Activated CD4-positive, alpha-beta T cell treated with anti-CD3 and anti-CD28 coated beads, Interleukin-2, amount 10 ng/mL, durations not matched to agents 7 days and 5 days (primary cell): ENCODE data around the gene OGDHL. TPM values are rescaled to one million over a fixed set of nuclear protein-coding genes. Genes with fewer than 3 reads are reported as not detected.

Experiments
- CTCF ChIA-PET: fragments of 350-600 bp; sonication (Branson Sonifier 250); formaldehyde crosslinking; loops from one replicate; lab custom pipeline; 2021; ENCODE audit warnings: antibody characterized with exemption; lab: Charles Lee
- POLR2A ChIA-PET: fragments of 350-600 bp; sonication (Branson Sonifier 250); formaldehyde crosslinking; loops from one replicate; lab custom pipeline; 2021; ENCODE audit warnings: antibody characterized with exemption; lab: Charles Lee
- DNase-seq: peaks from one replicate; pipeline ENCODE4 v3.0.0-alpha.2; 2020
- H3K27ac Mint-ChIP-seq: one replicate; pipeline ENCODE4 v1.8.0; 2021; ENCODE audit warnings: mild to moderate bottlenecking, moderate library complexity, mixed read lengths
- H3K27me3 Mint-ChIP-seq: one replicate; pipeline ENCODE4 v1.8.0; 2021; ENCODE audit warnings: mixed read lengths
- H3K36me3 Mint-ChIP-seq: one replicate; pipeline ENCODE4 v1.8.0; 2021; ENCODE audit warnings: low read depth, mixed read lengths
- H3K4me1 Mint-ChIP-seq: one replicate; pipeline ENCODE4 v1.8.0; 2021; ENCODE audit warnings: mixed read lengths
- H3K4me3 Mint-ChIP-seq: one replicate; pipeline ENCODE4 v1.8.0; 2021; ENCODE audit warnings: mild to moderate bottlenecking, moderate library complexity, mixed read lengths
- H3K9me3 Mint-ChIP-seq: one replicate; pipeline ENCODE4 v1.8.0; 2021; ENCODE audit warnings: mixed read lengths
- total RNA-seq, 2 experiments: library from RNA; stranded (reverse); gene quantifications; one replicate each; pipeline ENCODE4 v1.2.3, GENCODE V29; 2021

OGDHL gene
- total RNA-seq, 2 experiments from 2014 or later: not detected

- Mint-ChIP-seq H3K4me3 (no peak overlapping the region), H3K27ac (no peak overlapping the region), H3K9me3 (no peaks in the 10 kb centered on the region), H3K4me1 (no peaks in the 10 kb centered on the region), H3K36me3 (no peaks in the 10 kb centered on the region), H3K27me3 (no peaks in the 10 kb centered on the region)
- ChIA-PET CTCF (no interaction called here), POLR2A (no interaction called here)
- no peak for DNase-seq
Observed at GRCh38 chr10:49751216-49751615, 10.9 kb downstream of the OGDHL start.

- CTCF ChIA-PET: no interaction called here
- no peak for DNase-seq
- Mint-ChIP-seq H3K27ac (no peak overlapping the region), H3K27me3 (no peaks in the 10 kb centered on the region), H3K36me3 (no peaks in the 10 kb centered on the region), H3K4me3 (no peak overlapping the region), H3K9me3 (no peaks in the 10 kb centered on the region), H3K4me1 (no peaks in the 10 kb centered on the region)
- POLR2A ChIA-PET: no interaction called here
Observed at GRCh38 chr10:49750546-49750945, 11.6 kb downstream of the OGDHL start.

- POLR2A ChIA-PET: no interaction called here
Observed at GRCh38 chr10:49749556-49750491, 12.3 kb downstream of the OGDHL start.

GRCh38 chr10:49749144-49749543 is 13.0 kb downstream of the OGDHL start:
- H3K36me3 Mint-ChIP-seq: no peaks in the 10 kb centered on the region
- H3K27me3 Mint-ChIP-seq: no peaks in the 10 kb centered on the region
- POLR2A ChIA-PET: no interaction called here
- H3K9me3 Mint-ChIP-seq: no peaks in the 10 kb centered on the region
- CTCF ChIA-PET: no interaction called here
- no peak for DNase-seq
- H3K4me3 Mint-ChIP-seq: no peak overlapping the region
- H3K27ac Mint-ChIP-seq: no peak overlapping the region
- no peaks in the 10 kb centered on the region for H3K4me1 Mint-ChIP-seq

More at GRCh38 chr10:49749556-49750491, 12.3 kb downstream of the OGDHL start:
- Mint-ChIP-seq H3K27me3 (no peaks in the 10 kb centered on the region), H3K4me1 (no peaks in the 10 kb centered on the region), H3K27ac (no peak overlapping the region), H3K36me3 (no peaks in the 10 kb centered on the region), H3K9me3 (no peaks in the 10 kb centered on the region), H3K4me3 (no peak overlapping the region)
- CTCF ChIA-PET: no interaction called here
- no peak for DNase-seq

- no peak overlapping the region for H3K4me3 Mint-ChIP-seq
- no peaks in the 10 kb centered on the region for H3K36me3 Mint-ChIP-seq
- CTCF ChIA-PET: no interaction called here
- H3K27ac Mint-ChIP-seq: no peak overlapping the region
- H3K27me3 Mint-ChIP-seq: no peaks in the 10 kb centered on the region
- H3K4me1 Mint-ChIP-seq: no peaks in the 10 kb centered on the region
- H3K9me3 Mint-ChIP-seq: no peaks in the 10 kb centered on the region
- DNase-seq: no peak
- POLR2A ChIA-PET: no interaction called here
Observed at GRCh38 chr10:49748006-49748405, 14.1 kb downstream of the OGDHL start.

GRCh38 chr10:49747303-49747646 is 14.8 kb downstream of the OGDHL start:
- no peaks in the 10 kb centered on the region for H3K9me3 Mint-ChIP-seq
- no peaks in the 10 kb centered on the region for H3K27me3 Mint-ChIP-seq
- no peaks in the 10 kb centered on the region for H3K36me3 Mint-ChIP-seq
- no peak overlapping the region for H3K4me3 Mint-ChIP-seq
- no peaks in the 10 kb centered on the region for H3K4me1 Mint-ChIP-seq
- DNase-seq: no peak
- no peak overlapping the region for H3K27ac Mint-ChIP-seq
- CTCF ChIA-PET: no interaction called here
- POLR2A ChIA-PET: no interaction called here

- Mint-ChIP-seq H3K4me1 (no peaks in the 10 kb centered on the region), H3K9me3 (no peaks in the 10 kb centered on the region), H3K4me3 (no peak overlapping the region), H3K36me3 (no peaks in the 10 kb centered on the region), H3K27me3 (no peaks in the 10 kb centered on the region), H3K27ac (no peak overlapping the region)
- CTCF ChIA-PET: no interaction called here
- POLR2A ChIA-PET: no interaction called here
- DNase-seq: no peak
Observed at GRCh38 chr10:49746626-49747302, 15.4 kb downstream of the OGDHL start.

GRCh38 chr10:49745756-49746155 is 16.4 kb downstream of the OGDHL start:
- Mint-ChIP-seq H3K36me3 (no peaks in the 10 kb centered on the region), H3K9me3 (no peaks in the 10 kb centered on the region), H3K27me3 (no peaks in the 10 kb centered on the region), H3K4me1 (no peaks in the 10 kb centered on the region), H3K4me3 (no peak overlapping the region), H3K27ac (no peak overlapping the region)
- no peak for DNase-seq
- ChIA-PET CTCF (no interaction called here), POLR2A (no interaction called here)

- Mint-ChIP-seq H3K4me3 (no peak overlapping the region), H3K27ac (no peak overlapping the region), H3K27me3 (no peaks in the 10 kb centered on the region), H3K9me3 (no peaks in the 10 kb centered on the region), H3K36me3 (no peaks in the 10 kb centered on the region), H3K4me1 (no peaks in the 10 kb centered on the region)
- no peak for DNase-seq
- ChIA-PET CTCF (no interaction called here), POLR2A (no interaction called here)
Observed at GRCh38 chr10:49744924-49745605, 17.1 kb downstream of the OGDHL start.

GRCh38 chr10:49744091-49744685 is 17.9 kb downstream of the OGDHL start:
- POLR2A ChIA-PET: no interaction called here
- CTCF ChIA-PET: no interaction called here
- Mint-ChIP-seq H3K4me1 (no peaks in the 10 kb centered on the region), H3K4me3 (no peak overlapping the region), H3K9me3 (no peaks in the 10 kb centered on the region), H3K27ac (no peak overlapping the region), H3K27me3 (no peaks in the 10 kb centered on the region), H3K36me3 (no peaks in the 10 kb centered on the region)
- no peak for DNase-seq

- H3K9me3 Mint-ChIP-seq: no peaks in the 10 kb centered on the region
- H3K36me3 Mint-ChIP-seq: no peaks in the 10 kb centered on the region
- ChIA-PET CTCF (interaction anchor here (0.5 kb wide), 1 partner anchor 97 kb away, joined by 3 read pairs; no protein-coding TSS in a partner anchor), POLR2A (no interaction called here)
- H3K27me3 Mint-ChIP-seq: no peaks in the 10 kb centered on the region
- H3K4me1 Mint-ChIP-seq: no peaks in the 10 kb centered on the region
- H3K4me3 Mint-ChIP-seq: no peak overlapping the region
- no peak overlapping the region for H3K27ac Mint-ChIP-seq
- DNase-seq: no peak
Observed at GRCh38 chr10:49743464-49744075, 18.6 kb downstream of the OGDHL start.

GRCh38 chr10:49742683-49743463 is 19.2 kb downstream of the OGDHL start:
- POLR2A ChIA-PET: no interaction called here
- CTCF ChIA-PET: interaction anchor here (0.5 kb wide), 1 partner anchor 98 kb away, joined by 3 read pairs; no protein-coding TSS in a partner anchor
- Mint-ChIP-seq H3K27ac (no peak overlapping the region), H3K36me3 (no peaks in the 10 kb centered on the region), H3K4me1 (no peaks in the 10 kb centered on the region), H3K9me3 (no peaks in the 10 kb centered on the region), H3K27me3 (no peaks in the 10 kb centered on the region), H3K4me3 (no peak overlapping the region)
- DNase-seq: no peak
